Activated CD4-positive, alpha-beta T cell treated with anti-CD3 and anti-CD28 coated beads for 36 hours (primary cell): ENCODE data around the gene FHL2. TPM values are rescaled to one million over a fixed set of nuclear protein-coding genes. Genes with fewer than 3 reads are reported as not detected.

Source experiments
- ATAC-seq: fragments of 200-7000 bp; cut with Tn5 transposase; one replicate; pipeline ENCODE4 v1.10.0; 2021; ENCODE audit warnings: mild to moderate bottlenecking, moderate library complexity
- CTCF ChIA-PET: fragments of 350-600 bp; sonication (Branson Sonifier 250); formaldehyde crosslinking; loops from one replicate; lab custom pipeline; 2021; ENCODE audit warnings: antibody characterized with exemption; lab: Charles Lee
- POLR2A ChIA-PET: fragments of 350-600 bp; sonication (Branson Sonifier 250); formaldehyde crosslinking; loops from one replicate; lab custom pipeline; 2021; ENCODE audit warnings: antibody characterized with exemption, inconsistent platforms; lab: Charles Lee
- DNase-seq: peaks from one replicate; pipeline ENCODE4 v3.0.0-alpha.2; 2020
- H3K27ac Mint-ChIP-seq: one replicate; pipeline ENCODE4 v1.8.0; 2021; ENCODE audit warnings: mixed read lengths
- H3K27me3 Mint-ChIP-seq: one replicate; pipeline ENCODE4 v1.8.0; 2021; ENCODE audit warnings: mixed read lengths
- H3K36me3 Mint-ChIP-seq: one replicate; pipeline ENCODE4 v1.8.0; 2021; ENCODE audit warnings: low read depth, mixed read lengths
- H3K4me1 Mint-ChIP-seq: one replicate; pipeline ENCODE4 v1.8.0; 2021; ENCODE audit warnings: mixed read lengths
- H3K4me3 Mint-ChIP-seq: one replicate; pipeline ENCODE4 v1.8.0; 2021; ENCODE audit warnings: mild to moderate bottlenecking, moderate library complexity, mixed read lengths
- H3K9me3 Mint-ChIP-seq: one replicate; pipeline ENCODE4 v1.8.0; 2021; ENCODE audit warnings: low read depth, mixed read lengths
- intact Hi-C, 2 experiments: fragments of 100-400 bp; cut with DNase I in 1 of 2; cut with micrococcal nuclease in 1 of 2; formaldehyde crosslinking; loops; one replicate each; pipeline versions ENCODE4 v1.14.2 to v1.15.1; 2022 to 2024; cut with DNase I, micrococcal nuclease
- total RNA-seq, 2 experiments: library from RNA; stranded (reverse); gene quantifications; one replicate each; pipeline ENCODE4 v1.2.3, GENCODE V29; 2021

Gene FHL2
- total RNA-seq, 2 experiments from 2014 or later: 3.9 to 4.7 TPM

GRCh38 chr2:105418522-105418921 is 19.7 kb upstream of the FHL2 start:
- ChIA-PET CTCF (interaction anchor here (0.7 to 0.9 kb wide), 2 partner anchors 10 to 288 kb away, joined by 3 read pairs; no protein-coding TSS in a partner anchor), POLR2A (no interaction called here)
- intact Hi-C loops: no loop called here
- DNase-seq: no peak
- H3K27ac Mint-ChIP-seq: no peak overlapping the region
- no peaks in the 10 kb centered on the region for H3K36me3 Mint-ChIP-seq
- no peak for ATAC-seq
- no peak overlapping the region for H3K4me3 Mint-ChIP-seq
- peaks cover 11% of the 10 kb centered on the region for H3K9me3 Mint-ChIP-seq
- H3K4me1 Mint-ChIP-seq: peaks cover 10% of the 10 kb centered on the region
- H3K27me3 Mint-ChIP-seq: peaks cover 9% of the 10 kb centered on the region

GRCh38 chr2:105417857-105418436 is 19.1 kb upstream of the FHL2 start:
- Mint-ChIP-seq H3K36me3 (no peaks in the 10 kb centered on the region), H3K9me3 (peaks cover 11% of the 10 kb centered on the region), H3K27me3 (peaks cover 9% of the 10 kb centered on the region), H3K4me3 (no peak overlapping the region), H3K4me1 (peaks cover 12% of the 10 kb centered on the region), H3K27ac (no peak overlapping the region)
- ATAC-seq (peak; percentile 51), DNase-seq (no peak)
- intact Hi-C loops: no loop called here
- ChIA-PET CTCF (interaction anchor here (0.7 to 0.9 kb wide), 2 partner anchors 10 to 288 kb away, joined by 3 read pairs; no protein-coding TSS in a partner anchor), POLR2A (no interaction called here)

GRCh38 chr2:105416156-105416555 is 17.3 kb upstream of the FHL2 start:
- CTCF ChIA-PET: interaction anchor here (0.9 to 1.0 kb wide), 2 partner anchors 12 to 16 kb away, joined by 3 to 5 read pairs; no protein-coding TSS in a partner anchor
- Mint-ChIP-seq H3K4me3 (no peak overlapping the region), H3K9me3 (peaks cover 11% of the 10 kb centered on the region)

GRCh38 chr2:105415007-105415406 is 16.2 kb upstream of the FHL2 start:
- peaks cover 16% of the 10 kb centered on the region for H3K4me1 Mint-ChIP-seq
- no peak overlapping the region for H3K27ac Mint-ChIP-seq
- ChIA-PET POLR2A (no interaction called here), CTCF (interaction anchor here (1.4 kb wide), 1 partner anchor 21 kb away, joined by 4 read pairs; no protein-coding TSS in a partner anchor)
- peaks cover 7% of the 10 kb centered on the region for H3K9me3 Mint-ChIP-seq
- no peak overlapping the region for H3K4me3 Mint-ChIP-seq
- intact Hi-C loops: no loop called here
- no peak for ATAC-seq
- H3K27me3 Mint-ChIP-seq: peaks cover 22% of the 10 kb centered on the region
- no peaks in the 10 kb centered on the region for H3K36me3 Mint-ChIP-seq
- DNase-seq: no peak

More at GRCh38 chr2:105416156-105416555, 17.3 kb upstream of the FHL2 start:
- ATAC-seq (no peak), DNase-seq (no peak)
- H3K4me1 Mint-ChIP-seq: peaks cover 16% of the 10 kb centered on the region
- intact Hi-C loops: no loop called here
- POLR2A ChIA-PET: interaction anchor here (0.7 kb wide), 1 partner anchor 1130 kb away, joined by 4 read pairs; no protein-coding TSS in a partner anchor
- no peaks in the 10 kb centered on the region for H3K36me3 Mint-ChIP-seq
- H3K27me3 Mint-ChIP-seq: peaks cover 18% of the 10 kb centered on the region
- H3K27ac Mint-ChIP-seq: no peak overlapping the region

GRCh38 chr2:105413206-105413605 is 14.4 kb upstream of the FHL2 start:
- H3K9me3 Mint-ChIP-seq: no peaks in the 10 kb centered on the region
- CTCF ChIA-PET: interaction anchor here (1.1 to 1.4 kb wide), 2 partner anchors 14 to 23 kb away, joined by 3 to 4 read pairs; partner anchors contain the start of gene FHL2
- H3K27me3 Mint-ChIP-seq: peaks cover 25% of the 10 kb centered on the region
- ATAC-seq: no peak
- H3K36me3 Mint-ChIP-seq: no peaks in the 10 kb centered on the region
- no peak for DNase-seq
- H3K4me3 Mint-ChIP-seq: no peak overlapping the region
- no peak overlapping the region for H3K27ac Mint-ChIP-seq
- intact Hi-C loops: no loop called here
- POLR2A ChIA-PET: interaction anchor here (0.6 kb wide), 1 partner anchor 134 kb away, joined by 6 read pairs; no protein-coding TSS in a partner anchor
- peaks cover 16% of the 10 kb centered on the region for H3K4me1 Mint-ChIP-seq

GRCh38 chr2:105412584-105412983 is 13.7 kb upstream of the FHL2 start:
- no peak overlapping the region for H3K4me3 Mint-ChIP-seq
- intact Hi-C loops: no loop called here
- POLR2A ChIA-PET: no interaction called here
- H3K27me3 Mint-ChIP-seq: peaks cover 25% of the 10 kb centered on the region
- ATAC-seq (no peak), DNase-seq (no peak)
- CTCF ChIA-PET: interaction anchor here (1.4 kb wide), 1 partner anchor 23 kb away, joined by 4 read pairs; no protein-coding TSS in a partner anchor
- no peaks in the 10 kb centered on the region for H3K36me3 Mint-ChIP-seq
- no peaks in the 10 kb centered on the region for H3K9me3 Mint-ChIP-seq
- no peak overlapping the region for H3K27ac Mint-ChIP-seq
- peaks cover 11% of the 10 kb centered on the region for H3K4me1 Mint-ChIP-seq

GRCh38 chr2:105411720-105412407 is 13.0 kb upstream of the FHL2 start:
- Mint-ChIP-seq H3K9me3 (no peaks in the 10 kb centered on the region), H3K27me3 (peaks cover 24% of the 10 kb centered on the region), H3K4me3 (no peak overlapping the region), H3K4me1 (peaks cover 10% of the 10 kb centered on the region), H3K36me3 (no peaks in the 10 kb centered on the region), H3K27ac (no peak overlapping the region)
- CTCF ChIA-PET: interaction anchor here (0.6 to 1.1 kb wide), 2 partner anchors 13 to 16 kb away, joined by 3 read pairs; partner anchors contain the start of gene FHL2
- no peak for ATAC-seq
- DNase-seq: no peak
- intact Hi-C loops: no loop called here
- POLR2A ChIA-PET: no interaction called here

- ATAC-seq (no peak), DNase-seq (no peak)
- Mint-ChIP-seq H3K9me3 (no peaks in the 10 kb centered on the region), H3K4me3 (no peak overlapping the region), H3K27me3 (peaks cover 20% of the 10 kb centered on the region), H3K4me1 (peaks cover 6% of the 10 kb centered on the region), H3K36me3 (no peaks in the 10 kb centered on the region), H3K27ac (no peak overlapping the region)
- POLR2A ChIA-PET: no interaction called here
- CTCF ChIA-PET: interaction anchor here (0.8 to 1.5 kb wide), 2 partner anchors 10 to 41 kb away, joined by 3 to 5 read pairs; no protein-coding TSS in a partner anchor
- intact Hi-C loops: no loop called here
These were observed 11.7 kb upstream of the FHL2 start for GRCh38 chr2:105410554-105410953.

- Mint-ChIP-seq H3K36me3 (no peaks in the 10 kb centered on the region), H3K27me3 (peaks cover 19% of the 10 kb centered on the region), H3K27ac (no peak overlapping the region), H3K4me1 (peaks cover 6% of the 10 kb centered on the region), H3K9me3 (no peaks in the 10 kb centered on the region), H3K4me3 (no peak overlapping the region)
- no peak for ATAC-seq
- DNase-seq: no peak
- intact Hi-C loops: no loop called here
- CTCF ChIA-PET: interaction anchor here (0.7 to 1.5 kb wide), 3 partner anchors 10 to 110 kb away, joined by 3 to 5 read pairs (median 3); no protein-coding TSS in a partner anchor
- POLR2A ChIA-PET: no interaction called here
These were observed 10.9 kb upstream of the FHL2 start for GRCh38 chr2:105409717-105410116.

GRCh38 chr2:105407946-105408743 is 9.3 kb upstream of the FHL2 start:
- H3K36me3 Mint-ChIP-seq: no peaks in the 10 kb centered on the region
- POLR2A ChIA-PET: no interaction called here
- CTCF ChIA-PET: interaction anchor here (0.5 to 0.7 kb wide), 3 partner anchors 10 to 113 kb away, joined by 3 read pairs; no protein-coding TSS in a partner anchor
- no peak for DNase-seq
- no peak overlapping the region for H3K4me3 Mint-ChIP-seq
- ATAC-seq: no peak
- peaks cover 16% of the 10 kb centered on the region for H3K27me3 Mint-ChIP-seq
- no peaks in the 10 kb centered on the region for H3K9me3 Mint-ChIP-seq
- intact Hi-C loops: no loop called here
- peaks cover 6% of the 10 kb centered on the region for H3K4me1 Mint-ChIP-seq
- H3K27ac Mint-ChIP-seq: no peak overlapping the region

GRCh38 chr2:105406221-105406620 is 7.4 kb upstream of the FHL2 start:
- POLR2A ChIA-PET: no interaction called here
- H3K27me3 Mint-ChIP-seq: peaks cover 7% of the 10 kb centered on the region
- ATAC-seq (no peak), DNase-seq (no peak)
- no peak overlapping the region for H3K4me3 Mint-ChIP-seq
- no peak overlapping the region for H3K27ac Mint-ChIP-seq
- CTCF ChIA-PET: no interaction called here
- intact Hi-C loops: no loop called here
- H3K4me1 Mint-ChIP-seq: no peaks in the 10 kb centered on the region
- no peaks in the 10 kb centered on the region for H3K36me3 Mint-ChIP-seq
- H3K9me3 Mint-ChIP-seq: no peaks in the 10 kb centered on the region
